Activated gamma-delta T cell treated with anti-CD3 and anti-CD28 coated beads, Interleukin-2, amount 50 U/mL, for 16 hours (primary cell): ENCODE data around the gene PLA1A.

Experiments used
- DNase-seq: peaks from one replicate; pipeline ENCODE4 v3.0.0-alpha.2; 2020; ENCODE audit warnings: low read depth

Gene PLA1A

GRCh38 chr3:119608405-119609000, 10.8 kb downstream of the PLA1A start:
- no peak for DNase-seq

GRCh38 chr3:119609301-119609700, 11.6 kb downstream of the PLA1A start:
- no peak for DNase-seq

- no peak for DNase-seq
Observed at GRCh38 chr3:119611664-119612063, 14.0 kb downstream of the PLA1A start.

- DNase-seq: no peak
Observed at GRCh38 chr3:119613201-119613600, 15.5 kb downstream of the PLA1A start.

- DNase-seq: no peak
Observed at GRCh38 chr3:119613872-119614271, 16.2 kb downstream of the PLA1A start.

GRCh38 chr3:119616056-119616455, 18.4 kb downstream of the PLA1A start:
- no peak for DNase-seq

GRCh38 chr3:119619094-119619493, 21.4 kb downstream of the PLA1A start:
- no peak for DNase-seq

GRCh38 chr3:119620899-119621298, 23.2 kb downstream of the PLA1A start:
- no peak for DNase-seq

GRCh38 chr3:119624002-119624720, 26.5 kb downstream of the PLA1A start:
- DNase-seq: no peak

GRCh38 chr3:119625451-119626153, 27.9 kb downstream of the PLA1A start:
- DNase-seq: no peak

GRCh38 chr3:119626196-119626595, 28.5 kb downstream of the PLA1A start:
- DNase-seq: no peak

GRCh38 chr3:119627461-119627860, 29.8 kb downstream of the PLA1A start:
- DNase-seq: no peak

GRCh38 chr3:119628390-119628789, 30.7 kb downstream of the PLA1A start:
- no peak for DNase-seq

GRCh38 chr3:119628816-119629445, 31.2 kb downstream of the PLA1A start:
- DNase-seq: no peak

- no peak for DNase-seq
Observed at GRCh38 chr3:119630128-119630879, 32.6 kb downstream of the PLA1A start.

- no peak for DNase-seq
Observed at GRCh38 chr3:119630880-119631329, 33.2 kb downstream of the PLA1A start.

- no peak for DNase-seq
Observed at GRCh38 chr3:119631516-119631915, 33.8 kb downstream of the PLA1A start.

- DNase-seq: no peak
Observed at GRCh38 chr3:119632216-119632615, 34.5 kb downstream of the PLA1A start.

GRCh38 chr3:119632829-119633228, 35.1 kb downstream of the PLA1A start:
- no peak for DNase-seq

GRCh38 chr3:119635719-119636118, 38.0 kb downstream of the PLA1A start:
- no peak for DNase-seq

GRCh38 chr3:119636249-119636648, 38.6 kb downstream of the PLA1A start:
- no peak for DNase-seq
